Mesenteric fat pad (tissue), 1 donor: Measurements from ENCODE around the gene MCTP2. TPM values are rescaled to one million over a fixed set of nuclear protein-coding genes. Genes with fewer than 3 reads are reported as not detected.

Source experiments
- DNase-seq: peaks from one replicate; pipeline ENCODE4 v3.0.0-alpha.2; 2020; ENCODE audit warnings: low spot score
- total RNA-seq: library from RNA; stranded (reverse); fragmentation: NEBNext Ultra II Directional; extraction: Animal tissue kit (Norgen Biotek cat#: 25700); gene quantifications from one replicate; pipeline ENCODE4 v1.2.1, GENCODE V29; 2021
- donor health status: DM: yes; HTN: yes; CAD: no.

Gene MCTP2
- total RNA-seq, 1 donor from 2014 or later = 11.0 TPM

DNA sequence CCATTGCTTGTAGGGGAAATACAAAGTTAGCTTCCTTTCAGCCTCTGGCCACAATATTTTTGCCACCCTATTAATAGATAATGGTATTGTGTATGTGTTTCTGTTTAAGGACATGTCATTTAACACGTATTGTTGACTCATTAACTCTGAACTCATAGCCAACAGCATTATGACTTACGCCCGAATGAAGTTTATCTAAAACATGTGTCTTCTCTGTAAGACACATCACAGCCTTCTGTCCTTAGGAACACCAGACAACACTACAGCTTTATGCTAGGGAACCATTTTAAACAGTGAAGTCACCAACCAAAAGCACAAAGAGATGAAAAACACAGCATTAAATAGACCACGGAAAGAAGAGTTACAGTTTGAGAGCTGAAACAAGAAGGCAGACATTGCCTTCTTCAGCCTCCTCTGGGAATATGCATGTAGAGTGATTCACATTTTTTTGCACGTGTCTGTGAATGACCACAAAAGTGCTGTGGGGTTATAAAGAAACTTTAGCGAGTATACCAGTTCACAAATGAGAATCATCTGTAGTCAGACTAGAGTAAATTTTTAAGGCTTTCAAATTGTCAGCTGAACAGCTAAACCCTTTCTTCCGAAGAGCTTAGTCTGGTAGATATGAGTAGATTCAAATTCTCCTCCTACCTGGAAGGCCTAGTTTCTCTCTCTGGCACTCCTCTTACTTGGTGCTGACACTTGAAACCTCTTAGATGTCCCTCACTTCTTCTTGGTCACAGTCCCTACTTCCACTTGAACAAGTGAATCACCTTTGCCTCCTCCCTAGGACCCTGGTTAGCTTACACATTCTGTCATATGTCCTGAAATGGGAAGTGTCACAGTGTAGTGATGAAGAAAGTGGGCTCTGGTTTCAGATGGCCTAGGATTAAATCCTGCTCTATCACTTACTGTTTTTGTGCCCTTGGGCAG lies 32.2 kb downstream of the MCTP2 start:
- no peak for DNase-seq

DNA sequence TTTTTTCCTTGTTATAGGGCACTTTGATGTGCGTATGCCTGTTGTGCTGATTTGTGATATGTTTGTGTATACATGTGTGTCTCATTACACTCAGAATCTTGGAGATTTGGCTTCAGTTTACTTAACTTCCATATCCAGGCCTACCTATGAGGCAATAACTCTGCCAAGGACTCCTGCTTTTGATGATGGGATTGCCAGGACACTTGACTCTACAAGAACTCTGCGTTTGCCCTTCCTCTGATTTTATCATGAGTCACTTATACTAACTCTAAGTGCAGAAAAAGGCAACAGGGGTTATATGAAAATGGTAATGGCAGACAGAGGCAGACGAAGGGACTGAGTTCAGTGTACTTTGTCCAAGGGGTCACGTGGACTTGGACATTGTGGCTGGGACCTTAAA lies 33.6 kb downstream of the MCTP2 start:
- DNase-seq = no peak

DNA sequence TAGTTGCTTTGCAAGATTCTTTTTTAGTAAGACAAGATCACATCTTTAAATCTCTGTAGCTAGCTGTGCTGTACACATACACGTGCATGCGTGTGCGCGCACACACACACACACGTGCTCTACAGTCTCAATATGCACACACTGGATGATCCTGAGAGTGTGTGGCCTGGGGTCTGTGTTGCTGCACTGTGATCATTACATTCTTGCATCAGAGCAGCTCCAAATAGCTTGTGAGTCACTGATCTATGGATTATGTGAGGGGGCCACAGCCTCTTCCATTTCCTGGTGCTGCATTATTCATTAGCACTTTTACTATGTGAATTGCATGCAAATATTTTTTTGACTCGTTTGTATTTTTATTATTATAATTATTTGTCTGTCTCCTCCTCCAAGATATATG lies 34.6 kb downstream of the MCTP2 start:
- DNase-seq = no peak

DNA sequence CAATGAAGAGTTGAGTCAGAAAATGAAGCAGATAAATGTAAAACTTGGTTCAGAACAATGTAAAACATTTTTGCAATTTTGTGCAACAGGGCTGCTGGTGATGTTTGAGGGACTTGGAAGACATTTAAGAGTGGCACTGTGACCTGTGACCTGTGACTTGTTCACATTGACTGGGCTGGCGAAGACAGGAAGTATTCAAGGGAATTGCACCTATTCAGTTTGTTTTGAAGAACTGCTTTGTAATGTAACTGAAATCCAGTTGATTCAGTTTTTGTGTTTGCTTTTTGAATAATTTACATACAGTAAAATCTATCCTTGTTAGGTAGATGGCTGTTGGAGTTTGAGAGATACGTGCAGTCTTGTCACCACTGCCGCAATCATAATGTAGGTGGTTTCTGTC lies 35.4 kb downstream of the MCTP2 start:
- no peak for DNase-seq

DNA sequence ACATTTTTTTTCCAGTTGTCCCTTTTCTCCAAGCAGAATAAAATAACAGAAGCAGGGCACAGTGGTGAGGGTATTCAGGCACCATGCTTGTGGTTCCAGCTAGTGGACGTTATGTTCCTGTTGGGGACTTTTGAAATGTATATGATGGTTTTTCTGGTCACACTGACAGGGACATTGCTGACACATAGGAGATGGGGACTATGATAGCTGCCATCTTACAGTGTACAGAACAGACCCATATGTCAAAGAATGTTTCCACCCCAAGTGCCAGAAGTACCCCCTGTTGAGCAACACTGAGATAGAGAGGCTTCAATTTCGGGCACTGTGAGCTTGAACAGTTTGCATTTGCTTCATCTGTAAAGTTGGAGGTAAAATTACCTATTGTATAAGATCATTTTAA lies 38.6 kb downstream of the MCTP2 start:
- DNase-seq = no peak

DNA sequence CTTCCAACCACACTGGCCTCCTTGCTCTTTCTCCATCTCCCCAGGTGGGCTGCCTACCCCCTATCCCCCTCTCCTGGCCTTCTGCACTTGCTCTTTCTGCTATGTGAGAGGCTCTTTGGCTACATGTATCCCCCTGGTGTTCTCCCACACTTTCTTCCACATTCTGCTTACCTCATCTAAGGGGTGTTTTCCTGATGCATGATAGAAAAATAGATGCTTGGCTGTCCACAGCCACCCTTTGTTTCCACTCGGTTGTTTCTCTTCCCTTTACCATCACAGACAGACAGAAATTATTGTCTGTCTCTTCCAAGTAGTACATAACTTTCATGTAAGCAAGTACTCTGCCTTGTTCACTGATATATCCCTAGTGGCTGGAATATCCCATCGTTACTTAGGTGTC lies 39.2 kb downstream of the MCTP2 start:
- DNase-seq = no peak

DNA sequence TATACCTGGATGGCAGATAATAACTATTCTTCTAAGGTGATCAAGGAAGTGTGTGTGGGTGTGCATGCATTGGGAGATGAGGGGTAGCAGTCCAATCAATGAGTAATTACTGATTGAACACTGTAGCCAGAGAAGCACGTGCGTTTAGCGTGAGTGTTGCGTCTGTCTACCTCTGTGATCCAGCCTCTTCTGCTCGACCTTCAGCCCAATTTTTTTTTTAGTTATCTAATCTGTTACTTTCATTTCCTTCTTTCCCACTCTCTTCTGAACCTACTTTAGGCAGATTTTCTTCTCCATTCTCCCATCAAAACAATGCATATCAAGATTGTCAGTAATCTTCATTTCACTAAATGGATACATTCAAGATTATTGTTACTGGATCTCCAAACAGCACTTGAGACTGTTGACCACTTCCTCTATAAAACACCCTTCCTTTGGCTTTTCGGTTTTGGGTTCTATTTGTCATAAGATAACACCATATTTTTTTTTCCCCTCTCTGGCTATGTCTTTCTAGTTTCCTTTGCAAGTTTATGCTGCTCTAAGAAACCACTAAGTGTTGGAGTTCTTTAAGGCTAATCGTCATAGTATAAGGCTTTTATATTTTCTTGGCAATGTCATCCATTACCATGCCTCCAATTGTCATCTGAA lies 41.0 kb downstream of the MCTP2 start:
- no peak for DNase-seq

DNA sequence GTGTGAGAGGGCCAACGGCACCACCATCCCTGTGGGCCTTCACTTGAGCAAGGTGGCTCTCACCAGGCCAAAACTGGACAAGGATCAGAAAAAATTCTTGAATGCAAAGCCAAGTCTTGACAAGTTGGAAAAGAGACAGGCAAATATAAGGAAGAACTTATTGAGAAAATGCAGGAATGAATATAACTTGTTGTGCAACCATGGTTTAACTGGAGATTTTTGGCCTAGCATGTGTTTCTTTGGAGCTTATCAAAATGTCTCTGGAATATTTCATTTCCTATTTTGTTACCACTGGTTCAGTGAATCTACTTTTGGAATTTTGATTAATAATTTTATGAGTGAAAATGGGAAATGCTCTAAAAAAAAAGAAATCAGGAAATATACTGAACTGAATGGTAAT lies 42.5 kb downstream of the MCTP2 start:
- no peak for DNase-seq

DNA sequence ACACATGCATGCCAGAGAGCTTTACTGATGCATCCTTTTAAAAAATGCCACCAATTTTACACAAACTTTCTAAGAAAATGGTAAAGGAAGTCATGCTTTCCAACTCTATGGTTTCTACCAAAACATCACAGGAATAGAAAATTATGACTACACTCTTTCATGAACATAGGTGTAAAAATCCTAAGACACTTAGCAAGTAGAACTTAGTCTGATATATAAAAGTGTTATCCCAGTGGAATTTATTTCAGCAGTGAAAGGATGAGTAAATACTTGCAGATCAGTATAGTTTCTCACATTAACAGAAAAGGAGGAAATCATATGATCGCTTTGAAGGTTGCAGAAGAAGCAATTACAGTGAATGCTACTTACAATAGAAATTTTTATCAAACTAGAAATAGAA lies 43.4 kb downstream of the MCTP2 start:
- DNase-seq = no peak

DNA sequence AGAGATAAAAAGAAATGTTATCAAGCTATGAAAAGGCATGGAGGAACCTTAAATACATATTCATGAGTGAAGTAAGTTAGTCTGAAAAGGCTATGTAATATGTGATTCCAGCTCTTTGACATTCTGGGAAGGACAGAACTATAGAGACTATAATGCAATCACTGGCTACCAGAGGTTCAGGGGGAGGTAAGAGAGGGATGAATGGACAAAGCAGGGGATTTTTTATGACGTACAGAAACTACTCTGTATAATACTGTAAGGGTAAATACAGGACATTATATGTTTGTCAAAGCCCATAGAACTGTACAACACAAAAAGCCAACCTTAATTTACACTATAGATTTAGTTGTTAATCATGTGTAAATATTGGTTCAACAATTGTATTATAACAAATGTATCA lies 46.1 kb downstream of the MCTP2 start:
- DNase-seq = no peak

DNA sequence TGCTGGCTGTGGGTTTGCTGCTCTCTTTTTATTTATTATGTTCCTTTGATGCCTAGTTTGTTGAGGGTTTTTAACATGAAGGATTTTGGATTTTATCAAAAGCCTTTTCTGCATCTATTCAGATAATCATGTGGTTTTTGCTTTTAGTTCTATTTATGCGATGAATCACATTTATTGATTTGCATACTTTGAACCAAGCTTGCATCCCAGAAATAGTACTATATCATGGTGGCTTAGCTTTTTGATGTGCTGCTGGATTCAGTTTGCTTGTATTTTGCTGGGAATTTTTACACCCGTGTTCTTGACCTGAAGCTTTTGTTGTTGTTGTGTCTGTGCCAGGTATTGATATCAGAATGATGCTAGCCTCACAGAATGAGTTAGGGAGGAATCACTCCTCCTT lies 48.4 kb downstream of the MCTP2 start:
- no peak for DNase-seq

DNA sequence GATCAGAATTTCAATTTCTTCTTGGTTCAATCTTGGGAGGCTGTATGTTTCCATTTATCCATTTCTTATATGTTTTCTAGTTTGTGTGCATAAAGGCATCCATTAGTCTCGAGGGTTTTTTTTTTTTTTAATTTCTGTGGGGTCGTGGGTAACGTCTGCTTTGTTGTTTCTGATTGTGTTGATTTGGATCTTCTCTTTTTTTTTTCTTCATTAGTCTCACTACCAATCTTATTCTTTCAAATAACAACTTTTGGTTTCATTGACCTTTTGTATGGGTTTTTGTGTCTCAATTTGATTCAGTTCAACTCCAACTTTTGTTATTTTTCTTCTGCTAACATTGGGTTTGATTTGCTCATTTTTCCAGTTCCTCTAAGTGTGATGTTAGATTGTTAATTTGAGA lies 48.9 kb downstream of the MCTP2 start:
- no peak for DNase-seq

DNA sequence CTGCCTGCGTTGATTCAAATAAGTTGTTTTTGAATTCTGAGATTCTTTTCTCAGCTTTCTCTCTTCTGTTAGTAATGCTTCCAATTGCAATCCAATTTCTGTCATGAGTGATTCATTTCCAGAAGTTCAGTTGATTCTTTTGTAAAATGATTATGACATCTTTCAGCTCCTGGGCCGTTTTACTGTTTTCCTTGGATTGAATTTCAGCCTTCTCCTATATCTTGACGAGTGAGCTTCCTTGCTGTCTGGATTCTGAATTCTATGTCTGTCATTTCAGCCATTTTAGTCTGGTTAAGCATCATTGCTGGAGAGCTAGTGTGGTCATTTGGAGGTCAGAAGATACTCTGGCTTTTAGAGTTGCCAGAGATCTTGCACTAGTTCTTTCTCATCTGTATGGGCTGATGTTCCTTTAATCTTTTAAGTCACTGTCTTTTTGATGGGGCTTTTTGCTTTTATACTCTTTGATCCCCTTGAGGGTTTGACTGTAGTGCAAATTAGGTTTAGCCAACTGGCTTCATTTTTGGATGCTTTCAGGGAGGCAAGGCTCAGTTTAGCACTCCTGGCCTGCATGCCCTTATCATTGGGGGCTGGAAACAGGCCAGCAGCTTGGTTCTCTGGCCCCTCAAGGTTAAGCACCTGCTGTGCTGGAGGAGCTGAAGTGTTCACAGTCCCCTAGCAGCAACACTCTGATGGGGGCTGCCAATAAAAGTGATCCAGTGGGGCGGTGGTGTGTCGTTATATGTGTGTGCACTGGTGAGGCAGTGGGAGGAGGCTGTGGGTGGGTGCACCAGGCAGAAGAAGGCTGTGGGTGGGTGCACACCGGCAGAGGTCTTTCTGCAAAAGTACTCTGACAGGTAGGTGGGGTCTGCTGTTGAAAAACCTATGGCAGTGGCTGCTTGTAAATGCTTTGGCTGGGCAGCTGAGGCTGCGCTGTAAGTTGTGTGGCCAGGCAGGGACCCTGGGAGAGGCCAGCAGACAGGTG lies 51.2 kb downstream of the MCTP2 start:
- DNase-seq = no peak

DNA sequence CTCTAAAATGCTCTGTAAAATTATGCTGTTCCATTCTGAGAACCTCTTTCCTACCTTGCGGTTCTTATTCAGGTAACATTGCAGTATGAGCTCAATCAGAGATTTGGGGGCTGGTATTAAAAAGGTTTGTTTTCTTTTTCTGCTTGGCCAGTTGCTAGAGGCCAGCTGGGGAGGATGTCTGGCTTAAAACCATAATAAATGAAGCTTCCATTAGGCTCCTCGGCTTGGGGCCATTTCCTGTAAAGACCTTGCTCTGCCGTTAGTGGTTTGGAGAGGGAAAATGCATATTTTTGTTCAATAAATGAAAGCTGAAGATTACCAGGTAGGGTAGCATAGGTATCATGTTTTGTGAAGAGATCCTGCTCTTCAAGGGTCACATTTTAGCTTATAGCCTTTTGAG lies 55.2 kb downstream of the MCTP2 start:
- no peak for DNase-seq

DNA sequence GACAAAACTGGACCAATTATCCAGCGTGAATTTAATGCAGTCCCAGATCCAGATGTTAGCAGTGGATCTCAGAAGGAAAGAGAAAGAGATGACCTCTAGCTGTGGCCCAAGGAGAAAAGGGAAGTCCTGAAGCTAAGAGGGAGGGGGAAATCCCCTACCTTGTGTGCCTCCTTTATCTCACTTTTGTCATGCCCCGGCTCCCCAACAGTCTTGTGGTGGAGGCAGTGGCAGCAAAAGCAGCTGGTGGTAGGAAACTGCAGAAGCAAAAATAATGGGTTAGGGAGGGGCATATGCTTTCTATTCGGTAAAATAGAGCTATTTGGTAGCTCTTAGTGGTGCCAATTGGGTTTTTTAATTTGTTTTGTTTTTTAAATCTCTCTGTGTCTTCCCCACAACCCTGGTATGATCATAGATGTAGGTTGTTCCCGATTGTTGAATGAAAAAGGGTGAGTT lies 56.5 kb downstream of the MCTP2 start:
- no peak for DNase-seq

DNA sequence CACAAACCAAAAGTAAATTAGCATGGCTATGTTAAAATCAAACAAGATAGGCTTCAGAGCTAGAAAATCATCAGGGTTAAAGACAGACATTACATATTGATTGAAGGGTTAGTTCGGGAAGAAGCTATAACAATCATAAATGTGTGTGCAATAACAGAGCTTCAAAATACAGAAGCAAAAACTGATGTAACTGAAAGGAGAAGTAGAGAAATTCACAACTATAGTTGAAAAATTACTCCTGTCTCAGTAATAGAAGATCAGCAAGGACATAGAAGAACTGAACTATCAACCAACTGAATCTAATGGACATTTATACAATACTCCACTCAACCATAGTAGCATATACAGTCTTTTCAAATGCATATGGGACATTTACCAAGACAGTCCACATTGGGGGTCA lies 59.4 kb downstream of the MCTP2 start:
- no peak for DNase-seq

DNA sequence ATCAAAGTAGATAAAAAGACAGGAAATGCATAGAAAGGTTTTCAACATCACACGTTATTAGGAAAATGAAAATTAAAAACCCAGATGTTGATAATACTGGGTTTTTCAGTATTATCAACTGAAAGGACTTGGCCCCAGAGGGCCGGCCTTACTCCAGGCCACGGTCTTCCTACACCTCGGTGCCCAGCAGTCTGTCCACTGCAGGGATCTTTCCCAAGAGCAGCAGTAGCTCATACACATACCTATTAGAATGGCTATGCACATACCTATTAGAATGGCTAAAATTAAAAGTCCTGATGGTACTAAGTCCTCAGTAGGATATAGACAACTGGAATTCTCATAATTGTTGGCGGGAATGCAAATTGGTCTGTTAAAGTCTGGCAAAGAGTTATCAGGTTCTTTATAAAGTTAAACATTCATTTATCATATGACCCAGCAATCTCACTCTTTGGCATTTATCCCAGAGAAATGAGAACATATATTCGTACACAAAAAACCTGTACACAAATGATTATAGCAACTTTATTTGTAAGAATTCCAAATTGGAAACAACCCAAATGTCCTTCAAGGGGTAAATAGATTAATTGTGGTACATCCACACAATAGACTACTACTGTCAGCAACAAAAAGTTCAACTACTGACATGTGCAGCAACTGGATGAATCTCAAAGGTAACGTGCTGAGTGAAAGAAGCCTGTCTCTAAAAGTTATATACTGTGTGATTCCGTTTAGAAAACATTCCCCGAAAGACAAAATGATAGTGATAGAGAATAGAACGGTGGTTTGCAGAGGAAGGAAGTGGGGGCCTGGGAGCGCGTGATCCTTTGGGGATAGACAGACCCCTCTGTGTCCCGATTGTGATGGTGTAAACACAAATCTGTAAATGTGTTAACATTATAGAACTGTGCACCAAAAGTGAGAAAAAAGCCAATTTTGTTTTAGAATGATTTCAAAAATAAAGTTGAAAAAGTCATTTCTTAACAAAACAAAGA lies 62.3 kb downstream of the MCTP2 start:
- DNase-seq = no peak

DNA sequence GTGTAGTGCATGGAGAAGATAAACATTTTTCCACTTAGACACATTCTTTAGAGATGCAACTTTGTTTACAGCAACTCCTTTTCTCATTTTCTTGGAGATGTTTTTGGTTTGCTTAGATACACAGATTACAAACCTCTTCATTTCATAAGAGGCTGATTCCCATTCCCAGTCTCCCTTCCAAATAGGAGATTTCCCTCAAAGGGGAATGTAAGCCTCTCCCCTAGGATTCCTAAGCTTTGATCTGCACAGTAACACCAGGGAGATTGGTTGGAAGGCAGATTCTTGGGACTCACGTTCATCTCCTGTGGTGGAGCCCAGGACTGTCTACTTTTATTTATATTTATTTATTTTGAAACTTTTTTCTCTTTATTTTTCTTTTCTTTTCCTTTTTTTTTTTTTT lies 63.2 kb downstream of the MCTP2 start:
- no peak for DNase-seq

DNA sequence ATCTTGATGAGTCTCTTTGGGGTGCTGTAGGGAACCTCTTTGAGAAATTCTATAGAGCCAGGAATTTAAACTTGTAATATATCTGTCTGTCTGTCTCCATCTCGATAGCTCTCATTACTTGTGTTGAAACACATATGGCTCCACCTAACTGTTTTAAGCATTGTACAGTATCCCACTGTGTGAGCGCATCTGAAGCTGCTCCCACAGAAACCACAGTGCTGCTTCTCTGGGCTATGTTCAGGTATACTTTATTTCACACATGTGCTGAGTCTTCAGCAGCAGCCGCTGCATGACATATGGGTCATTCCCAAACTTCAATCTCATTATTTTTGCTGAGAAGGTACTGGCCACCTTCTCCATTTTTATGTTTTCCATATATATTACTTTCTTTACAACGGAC lies 63.9 kb downstream of the MCTP2 start:
- DNase-seq = no peak

DNA sequence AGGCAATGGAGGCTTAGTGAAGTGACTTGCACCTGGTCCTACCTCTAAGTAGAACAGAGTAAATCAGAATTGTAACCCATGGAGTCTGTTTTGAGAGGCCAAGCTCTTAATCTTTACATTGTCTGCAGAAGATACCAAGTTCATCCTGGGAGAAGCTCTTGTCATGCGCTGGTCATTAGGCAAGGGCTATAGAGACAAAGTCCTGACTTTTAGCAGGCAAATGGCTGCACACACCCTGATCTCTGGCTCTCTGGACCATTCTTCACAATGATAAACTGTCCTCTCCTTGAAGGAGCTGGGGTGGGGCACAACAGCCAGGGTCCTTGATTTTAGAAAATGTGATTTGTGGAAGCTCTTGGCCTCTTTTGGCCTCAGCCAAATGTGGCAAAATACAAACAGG lies 65.4 kb downstream of the MCTP2 start:
- DNase-seq = no peak
